HCT116 (cell line): ENCODE data around the gene ZNF138. TPM values are rescaled to one million over a fixed set of nuclear protein-coding genes. Genes with fewer than 3 reads are reported as not detected.

Experiments used
- ATAC-seq: fragments of 200-7000 bp; cut with Tn5 transposase; 2 replicates; pipeline ENCODE4 v1.9.1; 2020; ENCODE audit warnings: mild to moderate bottlenecking, moderate library complexity
- BruUV-seq: library from RNA; stranded (reverse); fragments of 400-500 nt; replicated peaks from 2 replicates; lab custom pipeline; 2021; lab: Mats Ljungman, UMichigan
- CTCF ChIA-PET: fragments of 300-600 bp; sonication (Branson Sonifier 250); formaldehyde crosslinking; loops from one replicate; lab custom pipeline; 2021; ENCODE audit warnings: antibody characterized with exemption; lab: Charles Lee
- POLR2A ChIA-PET: fragments of 300-600, 350-600 bp; sonication (Branson Sonifier 250); formaldehyde crosslinking; loops from one replicate; lab custom pipeline; 2021; ENCODE audit warnings: antibody characterized with exemption; lab: Charles Lee
- RAD21 ChIA-PET, 2 experiments: fragments of 300-600 bp; sonication (Branson Sonifier 250); formaldehyde crosslinking; loops; one replicate each; lab custom pipeline; 2023; ENCODE audit warnings: low total read pairs in 2 of 2; ENCODE audit not compliant: uncharacterized antibody in 2 of 2, unreplicated experiment in 2 of 2, low non-redundant PET in 1 of 2; lab: Charles Lee
- DNase-seq: peaks from one replicate; pipeline ENCODE4 v3.0.0-alpha.2; 2010; ENCODE audit warnings: low read depth, low spot score
- H2AFZ ChIP-seq: fragments of 200-600 bp; shearing (Covaris generic), sonication (generic); 2 replicates; pipeline ENCODE4 v1.6.1; 2017; ENCODE audit warnings: low read depth, mixed run types, mixed read lengths, antibody characterized with exemption, low read length; ENCODE audit not compliant: poor library complexity, severe bottlenecking
- H3K27ac ChIP-seq: 2 replicates; pipeline ENCODE4 v1.5.1; 2012; ENCODE audit warnings: low read depth, low read length
- H3K27me3 ChIP-seq: fragments of 200-600 bp; sonication (generic); 2 replicates; pipeline ENCODE4 v1.6.1; 2016; ENCODE audit warnings: mixed run types, low read length, mixed read lengths; ENCODE audit not compliant: insufficient read depth
- H3K36me3 ChIP-seq, 2 experiments: fragments of 200-500 bp in 1 of 2; fragments of 200-600 bp in 1 of 2; sonication (Bioruptor generic) in 1 of 2; sonication (generic) in 1 of 2; 2 replicates each; pipeline versions ENCODE4 v1.5.1 to v1.6.1; 2014 to 2016; ENCODE audit warnings: low read length in 2 of 2, inconsistent platforms in 1 of 2, mixed read lengths in 1 of 2, mixed run types in 1 of 2; ENCODE audit not compliant: insufficient read depth in 2 of 2, control insufficient read depth in 1 of 2
- H3K4me1 ChIP-seq, 2 experiments: fragments of 200-600 bp in 1 of 2; sonication (generic) in 1 of 2; 2 replicates each; pipeline versions ENCODE4 v1.5.1 to v1.6.1; 2012 to 2017; ENCODE audit warnings: low read length in 2 of 2, inconsistent platforms in 1 of 2, mild to moderate bottlenecking in 1 of 2, mixed read lengths in 1 of 2, mixed run types in 1 of 2, moderate library complexity in 1 of 2; ENCODE audit not compliant: insufficient read depth in 2 of 2, control insufficient read depth in 1 of 2
- H3K4me2 ChIP-seq: fragments of 200-600 bp; sonication (generic); 2 replicates; pipeline ENCODE4 v1.6.1; 2017; ENCODE audit warnings: mixed run types, low read length, mixed read lengths
- H3K4me3 ChIP-seq, 2 experiments: fragments of 200-600 bp in 1 of 2; sonication (generic) in 1 of 2; replicated peaks in 1 of 2; 2 replicates each; pipeline ENCODE4 v1.5.1; 2011 to 2016; ENCODE audit warnings: low read length in 2 of 2, control low read depth in 1 of 2, low read depth in 1 of 2, mild to moderate bottlenecking in 1 of 2, mixed read lengths in 1 of 2, mixed run types in 1 of 2
- H3K79me2 ChIP-seq: fragments of 200-600 bp; sonication (generic); 2 replicates; pipeline ENCODE4 v1.6.1; 2017; ENCODE audit warnings: mild to moderate bottlenecking, mixed run types, low read length, moderate library complexity, mixed read lengths; ENCODE audit not compliant: insufficient read depth
- H3K9ac ChIP-seq: fragments of 200-600 bp; sonication (generic); 2 replicates; pipeline ENCODE4 v1.6.1; 2016; ENCODE audit warnings: low read length, mixed read lengths
- H3K9me2 ChIP-seq: fragments of 200-600 bp; sonication (generic), shearing (Covaris generic); 2 replicates; pipeline ENCODE4 v1.6.1; 2017; ENCODE audit warnings: mixed run types, mild to moderate bottlenecking, moderate library complexity; ENCODE audit not compliant: insufficient read depth
- H3K9me3 ChIP-seq, 2 experiments: fragments of 200-500 bp in 1 of 2; fragments of 200-600 bp in 1 of 2; sonication (Bioruptor generic) in 1 of 2; sonication (generic) in 1 of 2; 2 replicates each; pipeline ENCODE4 v1.6.1; 2014 to 2017; ENCODE audit warnings: low read length in 2 of 2, mixed read lengths in 2 of 2, inconsistent platforms in 1 of 2, low read depth in 1 of 2, mild to moderate bottlenecking in 1 of 2, mixed run types in 1 of 2, moderate library complexity in 1 of 2; ENCODE audit not compliant: control insufficient read depth in 1 of 2, insufficient read depth in 1 of 2
- H4K20me1 ChIP-seq: fragments of 200-600 bp; sonication (generic), shearing (Covaris generic); 2 replicates; pipeline ENCODE4 v1.6.1; 2017; ENCODE audit warnings: mixed run types, mild to moderate bottlenecking, moderate library complexity; ENCODE audit not compliant: insufficient read depth
- ATF3 ChIP-seq: IDR thresholded peaks from 2 replicates; pipeline ENCODE4 v1.6.1; 2012
- CBX3 ChIP-seq: IDR thresholded peaks from 2 replicates; pipeline ENCODE4 v1.6.1; 2012; ENCODE audit warnings: low read depth
- CTCF ChIP-seq, 3 experiments: fragments of 200-600 bp in 1 of 3; sonication (generic) in 1 of 3; IDR thresholded peaks in 2 of 3; conservative IDR thresholded peaks in 1 of 3; 2 replicates each; pipeline ENCODE4 v1.5.1; 2012 to 2017; ENCODE audit warnings: low read depth in 2 of 3, low read length in 2 of 3, antibody characterized with exemption in 1 of 3, borderline replicate concordance in 1 of 3, control low read depth in 1 of 3, mild to moderate bottlenecking in 1 of 3, mixed read lengths in 1 of 3, mixed run types in 1 of 3, moderate library complexity in 1 of 3; ENCODE audit not compliant: insufficient read depth in 1 of 3
- EGR1 ChIP-seq: IDR thresholded peaks from 2 replicates; pipeline ENCODE4 v1.6.1; 2012; ENCODE audit warnings: low read depth
- ELF1 ChIP-seq: IDR thresholded peaks from 2 replicates; pipeline ENCODE4 v1.6.1; 2012; ENCODE audit warnings: low read depth, borderline replicate concordance
- EZH2phosphoT487 ChIP-seq: fragments of 200-600 bp; IDR thresholded peaks from 2 replicates; pipeline ENCODE4 v1.6.1; 2018; ENCODE audit warnings: antibody characterized with exemption, borderline replicate concordance
- FOSL1 ChIP-seq: IDR thresholded peaks from 2 replicates; pipeline ENCODE4 v1.6.1; 2012; ENCODE audit warnings: low read depth
- JUND ChIP-seq: IDR thresholded peaks from 2 replicates; pipeline ENCODE4 v1.6.1; 2012
- MAX ChIP-seq: IDR thresholded peaks from 2 replicates; pipeline ENCODE4 v1.6.1; 2012
- POLR2AphosphoS5 ChIP-seq: IDR thresholded peaks from 2 replicates; pipeline ENCODE4 v1.6.1; 2011; ENCODE audit warnings: mild to moderate bottlenecking, low read depth, low read length, moderate library complexity
- REST ChIP-seq: IDR thresholded peaks from 2 replicates; pipeline ENCODE4 v1.6.1; 2012; ENCODE audit warnings: low read depth
- SRF ChIP-seq: IDR thresholded peaks from 2 replicates; pipeline ENCODE4 v1.6.1; 2012; ENCODE audit warnings: low read depth
- TCF7L2 ChIP-seq: IDR thresholded peaks from 2 replicates; pipeline ENCODE4 v1.7.0; 2011; ENCODE audit warnings: borderline replicate concordance, inconsistent platforms; ENCODE audit not compliant: insufficient read depth, insufficient read length; ENCODE audit errors: extremely low read depth
- ZFX ChIP-seq: fragments of 450-650 bp; IDR thresholded peaks from 2 replicates; pipeline ENCODE4 v1.6.1; 2017
- ZNF274 ChIP-seq: fragments of 200-500 bp; sonication (Bioruptor generic); IDR thresholded peaks from 2 replicates; pipeline ENCODE4 v1.6.1; 2014; ENCODE audit warnings: mild to moderate bottlenecking, low read depth, low read length, inconsistent platforms
- intact Hi-C: fragments of 100-400 bp; cut with micrococcal nuclease; formaldehyde crosslinking; loops from 2 replicates; pipeline ENCODE4 v1.10.0; 2022
- total RNA-seq: library from RNA; stranded (reverse); gene quantifications from one replicate; pipeline ENCODE4 v1.2.1, GENCODE V29; 2021; ENCODE audit not compliant: unreplicated experiment

The ZNF138 gene
- total RNA-seq, 1 experiment from 2014 or later: 10.1 TPM

- RAD21 ChIA-PET: no interaction called here
Measured at GRCh38 chr7:64832136-64832535, 37.9 kb downstream of the ZNF138 start.

GRCh38 chr7:64834989-64835388 is 40.8 kb downstream of the ZNF138 start:
- POLR2A ChIA-PET: no interaction called here
- Histone ChIP-seq H3K9ac (no peak overlapping the region), H2AFZ (no peak overlapping the region), H3K27me3 (no peaks in the 10 kb centered on the region), H3K9me3 (no peaks in the 10 kb centered on the region), H3K4me2 (no peak overlapping the region), H4K20me1 (no peaks in the 10 kb centered on the region), H3K4me1 (no peaks in the 10 kb centered on the region), H3K27ac (no peak overlapping the region), H3K79me2 (no peaks in the 10 kb centered on the region), H3K36me3 (0 out of 4 replicates have a peak, but pooled peaks cover 4 to 6% of the 10 kb centered on the region in 2 experiments), H3K9me2 (no peaks in the 10 kb centered on the region), H3K4me3 (no peak overlapping the region)
- no TSS peak for BruUV-seq
- ATAC-seq: no peak
- intact Hi-C loops: no loop called here
- DNase-seq: no peak
- RAD21 ChIA-PET: no interaction called here
- CTCF ChIA-PET: no interaction called here
- TF ChIP-seq MAX (no peak), FOSL1 (no peak), REST (no peak), JUND (no peak), ATF3 (no peak), CBX3 (no peak), TCF7L2 (no peak), EZH2phosphoT487 (no peak), SRF (no peak), POLR2AphosphoS5 (no peak), ZFX (no peak), CTCF (IDR thresholded peaks at IDR 0.05 in 2 of 3, conservative IDR thresholded peaks at IDR 0.05 in 1 of 3; ENCODE audit: borderline replicate concordance in 1 of 3, insufficient read depth in 1 of 3, low read depth in 2 of 3, low read length in 2 of 3) (no peak), ZNF274 (no peak)

More at GRCh38 chr7:64832136-64832535, 37.9 kb downstream of the ZNF138 start:
- ATAC-seq (no peak), DNase-seq (no peak)
- intact Hi-C loops: no loop called here
- Histone ChIP-seq H3K27ac (no peak overlapping the region), H3K4me1 (no peaks in the 10 kb centered on the region), H3K9me3 (no peaks in the 10 kb centered on the region), H3K36me3 (0 out of 4 replicates have a peak, but pooled peaks cover 4 to 6% of the 10 kb centered on the region in 2 experiments), H2AFZ (no peak overlapping the region), H3K9ac (no peak overlapping the region), H3K9me2 (no peaks in the 10 kb centered on the region), H3K4me3 (no peak overlapping the region), H3K27me3 (no peaks in the 10 kb centered on the region), H4K20me1 (no peaks in the 10 kb centered on the region), H3K4me2 (no peak overlapping the region)
- POLR2A ChIA-PET: no interaction called here
- BruUV-seq: no TSS peak
- no peak for TF ChIP-seq ZNF274
- TF ChIP-seq ATF3: no peak
- TF ChIP-seq ELF1: no peak
- no peak for TF ChIP-seq EGR1
- TF ChIP-seq, all 23 proteins: peak for 0
- CTCF ChIA-PET: no interaction called here
- no peaks in the 10 kb centered on the region for H3K79me2 ChIP-seq
